Measurements from ENCODE around the gene RSPO1. TPM values are rescaled to one million over a fixed set of nuclear protein-coding genes. Genes with fewer than 3 reads are reported as not detected.

The RSPO1 gene
- polyA plus RNA-seq, 2 of the 4 experiments (the other 2 are of a cell fraction), result 0.12 TPM; not detected in 1

GRCh38 chr1:37609002-37609401, 25.7 kb downstream of the RSPO1 start:
- Histone ChIP-seq H3K4me3 (no peak overlapping the region), H3K4me1 (no peaks in the 10 kb centered on the region), H3K9me3 (no peaks in the 10 kb centered on the region), H3K27ac (no peak overlapping the region), H3K4me2 (no peak overlapping the region)
- ATAC-seq (no peak), FAIRE-seq (no peak), DNase-seq (ENCODE audit: low read depth in 1 of 2, low spot score in 1 of 2) (no peak)
- ChIA-PET POLR2A (no interaction called here), CTCF (interaction anchor here (0.8 to 1.4 kb wide), 3 partner anchors 9 to 73 kb away, joined by 3 to 6 read pairs (median 5); no protein-coding TSS in a partner anchor)
- TF ChIP-seq RAD21 (conservative IDR thresholded peaks at IDR 0.05 in 1 of 2, IDR thresholded peaks at IDR 0.05 in 1 of 2) (no peak), RNF2 (IDR thresholded peaks at IDR 0.05; ENCODE audit: borderline replicate concordance, low read depth) (no peak), TP53 (CRISPR knock-in tag; IDR thresholded peaks at IDR 0.05) (no peak), NR3C1 (IDR thresholded peaks at IDR 0.05) (no peak), POLR2AphosphoS2 (conservative IDR thresholded peaks at IDR 0.05; ENCODE audit: low read length) (no peak), REST (IDR thresholded peaks at IDR 0.05) (no peak), NPAS2 (CRISPR knock-in tag; IDR thresholded peaks at IDR 0.05; ENCODE audit: borderline replicate concordance) (no peak), EP300 (IDR thresholded peaks at IDR 0.05) (no peak), HES2 (IDR thresholded peaks at IDR 0.05) (no peak), ZFP36 (IDR thresholded peaks at IDR 0.05; ENCODE audit: borderline replicate concordance, partially characterized antibody) (no peak), POLR2A (IDR thresholded peaks at IDR 0.05; ENCODE audit: low read length) (no peak), ELK1 (IDR thresholded peaks at IDR 0.05; ENCODE audit: low read depth, low read length) (no peak), CBX2 (IDR thresholded peaks at IDR 0.05; ENCODE audit: borderline replicate concordance, low read depth) (no peak), RCOR1 (IDR thresholded peaks at IDR 0.05; ENCODE audit: low read depth, low read length) (no peak), HOXB5 (CRISPR knock-in tag; IDR thresholded peaks at IDR 0.05) (no peak), FOXS1 (CRISPR knock-in tag; IDR thresholded peaks at IDR 0.05) (no peak), HOXA7 (CRISPR knock-in tag; IDR thresholded peaks at IDR 0.05) (no peak), MAZ (IDR thresholded peaks at IDR 0.05; ENCODE audit: borderline replicate concordance, low read depth, low read length) (no peak)
- 3% methylated on average over 2 of the region's 2 CpGs for WGBS (ENCODE audit: missing lambda C conversion rate)

- Histone ChIP-seq H3K27ac (no peak overlapping the region), H3K9me3 (no peaks in the 10 kb centered on the region), H3K4me3 (no peak overlapping the region), H3K4me1 (no peaks in the 10 kb centered on the region), H3K4me2 (no peak overlapping the region)
- ATAC-seq (no peak), DNase-seq (ENCODE audit: low read depth in 1 of 2, low spot score in 1 of 2) (no peak), FAIRE-seq (no peak)
- POLR2A ChIA-PET, result no interaction called here
- TF ChIP-seq ATOH8 (CRISPR knock-in tag; IDR thresholded peaks at IDR 0.05; ENCODE audit: low read depth) (no peak), CTCF (IDR thresholded peaks at IDR 0.05) (no peak), RCOR1 (IDR thresholded peaks at IDR 0.05; ENCODE audit: low read depth, low read length) (no peak), ZC3H11A (IDR thresholded peaks at IDR 0.05) (no peak), CHD2 (IDR thresholded peaks at IDR 0.05; ENCODE audit: low read length, partially characterized antibody) (no peak), CBX2 (IDR thresholded peaks at IDR 0.05; ENCODE audit: borderline replicate concordance, low read depth) (no peak), ELK1 (IDR thresholded peaks at IDR 0.05; ENCODE audit: low read depth, low read length) (no peak), NPAS2 (CRISPR knock-in tag; IDR thresholded peaks at IDR 0.05; ENCODE audit: borderline replicate concordance) (no peak), SREBF2 (IDR thresholded peaks at IDR 0.05) (no peak), EHF (CRISPR knock-in tag; IDR thresholded peaks at IDR 0.05) (no peak), FOSL2 (IDR thresholded peaks at IDR 0.05) (no peak), FOSL2 (CRISPR knock-in tag; IDR thresholded peaks at IDR 0.05) (no peak), MAX (IDR thresholded peaks at IDR 0.05) (no peak), TFCP2L1 (CRISPR knock-in tag; IDR thresholded peaks at IDR 0.05) (no peak)
- 68% methylated on average over 15 of the region's 15 CpGs for WGBS (ENCODE audit: missing lambda C conversion rate)
- CTCF ChIA-PET, result interaction anchor here (11.6 kb wide), 1 partner anchor 75 kb away, joined by 128 read pairs; no protein-coding TSS in a partner anchor
These were observed 28.0 kb downstream of the RSPO1 start for GRCh38 chr1:37606481-37607263.
